Mononuclear cell (primary cell): ENCODE measurements around the gene YY1. TPM values are rescaled to one million over a fixed set of nuclear protein-coding genes. Genes with fewer than 3 reads are reported as not detected.
A peak's percentile ranks its signal among the peaks of the same experiment; 100 is the strongest.
"Not testable (repeated sequence)": the region's sequence is repeated elsewhere in the genome, so short reads cannot be mapped to it uniquely, and the experiment has no call there.

ENCODE experiments used
- H3K27me3 ChIP-seq: 2 replicates; pipeline ENCODE4 v1.6.0; 2011; ENCODE audit warnings: low read length, control low read depth; ENCODE audit not compliant: insufficient read depth
- H3K4me1 ChIP-seq: 2 replicates; pipeline ENCODE4 v1.5.1; 2011; ENCODE audit warnings: mild to moderate bottlenecking, low read length, control low read depth; ENCODE audit not compliant: insufficient read depth
- H3K4me3 ChIP-seq: 2 replicates; pipeline ENCODE4 v1.5.1; 2011; ENCODE audit warnings: mild to moderate bottlenecking, low read length, moderate library complexity
- H3K9me3 ChIP-seq: 2 replicates; pipeline ENCODE4 v1.5.1; 2011; ENCODE audit warnings: low read depth, mild to moderate bottlenecking, control low read depth, low read length
- total RNA-seq: library from RNA; depleted of rRNA; stranded (reverse); fragments of >200 nt; gene quantifications from one replicate; pipeline ENCODE4 v1.2.3, GENCODE V29; 2012

YY1 gene
- total RNA-seq, 1 donor = 80.5 TPM

DNA sequence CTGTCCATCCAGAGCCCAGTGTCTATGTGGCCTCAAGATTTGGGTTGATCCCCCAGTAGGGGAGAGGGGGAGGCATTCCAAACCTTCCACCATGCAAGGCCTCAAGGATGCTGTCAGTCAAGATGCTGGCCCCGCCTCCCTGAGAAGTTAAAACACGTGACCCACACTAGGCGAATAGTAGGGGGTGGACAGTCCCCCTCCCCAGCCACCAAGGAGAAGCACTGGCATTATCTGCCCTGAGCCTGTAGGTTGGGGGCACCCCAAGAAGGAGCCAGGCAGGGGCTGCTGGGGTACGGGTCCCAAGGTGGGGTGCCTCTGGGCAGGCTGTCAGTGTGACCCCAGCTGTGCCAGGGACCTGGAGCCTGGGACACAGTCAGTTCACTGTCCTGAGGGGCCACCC lies 65.0 kb downstream of the YY1 start:
- Histone ChIP-seq H3K4me3 (no peak overlapping the region), H3K9me3 (no peaks in the 10 kb centered on the region), H3K4me1 (peaks cover 29% of the 10 kb centered on the region), H3K27me3 (no peaks in the 10 kb centered on the region)

DNA sequence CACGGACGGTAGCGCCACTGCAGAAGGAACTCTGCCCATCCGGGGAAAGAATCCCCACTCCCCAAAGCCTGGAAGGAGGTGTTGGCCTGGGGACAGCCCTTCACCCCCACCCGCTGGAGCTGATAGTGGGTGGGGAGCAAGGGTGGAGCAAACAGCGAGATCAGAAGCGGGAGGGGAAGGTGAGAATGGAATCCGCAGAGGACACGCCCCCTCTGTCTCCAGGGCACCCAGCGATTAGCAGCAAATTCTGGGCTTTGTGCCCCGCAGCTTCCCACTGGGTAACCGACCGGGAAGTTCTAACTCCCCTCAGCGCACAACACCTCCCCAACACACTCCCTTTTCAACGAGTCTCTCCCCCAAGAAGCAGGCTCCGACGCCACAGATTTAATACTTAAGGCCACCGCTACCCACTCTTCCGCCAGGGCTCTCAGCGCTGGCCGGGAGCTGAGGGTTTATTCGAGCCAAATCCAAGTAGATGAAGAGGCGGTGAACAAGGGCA lies 65.9 kb downstream of the YY1 start:
- H3K9me3 ChIP-seq = no peaks in the 10 kb centered on the region
- peaks cover 29% of the 10 kb centered on the region for H3K4me1 ChIP-seq
- H3K27me3 ChIP-seq = no peaks in the 10 kb centered on the region
- peak overlapping the region; percentile 30 for H3K4me3 ChIP-seq

DNA sequence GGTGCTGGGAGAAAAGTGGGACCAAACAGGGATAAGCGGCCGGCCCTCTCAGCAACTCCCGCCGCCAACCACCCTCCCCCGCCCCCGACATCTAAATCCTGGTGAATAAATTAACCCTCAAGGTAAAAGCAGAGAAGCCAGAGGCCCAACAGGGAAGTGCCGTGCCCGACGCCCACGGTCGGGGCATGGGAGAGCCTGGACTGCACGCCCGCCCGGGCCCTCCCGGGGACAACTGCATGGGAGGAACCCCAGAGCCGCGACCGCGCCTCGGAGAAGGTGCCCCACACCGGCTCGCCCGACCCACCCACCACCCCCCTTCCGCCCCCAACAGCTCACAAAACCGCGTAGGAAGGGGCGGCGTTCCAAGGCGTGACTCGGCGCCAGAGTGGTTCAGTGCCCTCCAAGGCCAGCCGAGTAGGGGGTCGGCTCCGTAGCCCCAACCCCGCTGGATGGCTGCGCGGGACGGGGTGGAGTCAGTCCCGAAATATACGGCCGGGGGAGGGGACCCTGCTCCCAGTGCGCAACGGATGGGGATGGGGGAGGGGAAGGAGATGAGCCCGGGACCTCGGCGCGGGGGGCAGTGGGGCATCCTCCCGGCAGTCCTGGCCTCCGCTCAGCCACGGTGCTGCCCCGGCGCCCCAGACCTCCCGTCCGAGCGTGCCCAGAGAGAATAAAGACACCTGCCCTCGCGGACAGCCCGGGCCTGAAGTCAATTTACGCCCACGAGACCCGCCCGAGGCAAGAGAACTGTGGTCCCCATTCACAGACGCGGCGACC lies 66.6 kb downstream of the YY1 start:
- Histone ChIP-seq H3K9me3 (no peaks in the 10 kb centered on the region), H3K4me1 (peaks cover 29% of the 10 kb centered on the region), H3K27me3 (no peaks in the 10 kb centered on the region), H3K4me3 (peak overlapping the region; percentile 62)

DNA sequence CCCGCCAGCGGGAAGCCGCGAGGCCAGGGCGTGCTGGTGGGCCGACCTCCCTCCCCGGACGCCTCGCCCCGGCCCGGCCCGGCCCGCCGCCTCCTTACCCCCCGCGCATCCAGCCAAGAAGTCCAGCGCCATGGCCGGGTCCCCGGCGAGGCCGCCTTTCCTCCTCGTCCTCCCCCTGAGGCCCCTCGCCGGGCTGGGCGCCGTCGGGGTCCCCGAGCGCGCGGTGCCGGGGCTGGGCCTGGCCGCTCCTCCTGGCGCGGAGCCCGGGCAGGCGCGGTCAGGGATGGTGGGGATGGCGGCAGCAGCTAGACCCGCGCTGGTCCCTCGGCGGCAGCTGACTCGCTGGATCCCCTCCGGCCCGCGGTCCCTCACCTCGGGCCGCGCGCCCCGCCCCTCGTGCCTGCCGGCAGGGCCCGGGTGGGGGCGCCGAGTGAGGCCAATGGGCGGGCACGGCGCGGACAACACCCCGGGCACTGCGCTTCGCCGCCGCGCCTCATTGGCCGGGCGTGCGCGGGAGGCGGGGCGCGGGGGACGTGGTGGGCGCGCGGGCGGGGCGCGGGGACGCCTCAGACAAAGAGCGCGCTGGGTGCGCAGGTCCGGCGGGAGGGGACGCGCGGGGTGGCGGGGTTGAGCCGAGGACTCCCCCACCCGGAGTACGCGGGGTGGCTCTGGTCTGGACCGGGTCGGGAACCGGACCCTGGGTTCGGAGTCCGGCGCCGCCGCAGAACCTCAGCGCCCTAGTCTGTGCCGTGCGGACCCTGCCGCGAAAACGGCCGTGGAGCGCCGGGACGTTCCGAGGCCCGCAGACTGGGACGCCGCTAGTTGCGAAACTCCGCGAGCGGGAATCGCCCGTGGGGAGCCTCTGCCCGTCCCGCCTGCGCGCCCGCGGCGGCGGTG lies 67.4 kb downstream of the YY1 start, which contains the start of gene SLC25A29:
SLC25A29 (minus strand) TSS at position 344 of the 897 bp plus-strand sequence; CDS start at position 132, 212 bp downstream.
- Histone ChIP-seq H3K27me3 (no peaks in the 10 kb centered on the region), H3K4me1 (peaks cover 35% of the 10 kb centered on the region), H3K9me3 (no peaks in the 10 kb centered on the region), H3K4me3 (peak within 1 kb of the TSS; percentile 62)

DNA sequence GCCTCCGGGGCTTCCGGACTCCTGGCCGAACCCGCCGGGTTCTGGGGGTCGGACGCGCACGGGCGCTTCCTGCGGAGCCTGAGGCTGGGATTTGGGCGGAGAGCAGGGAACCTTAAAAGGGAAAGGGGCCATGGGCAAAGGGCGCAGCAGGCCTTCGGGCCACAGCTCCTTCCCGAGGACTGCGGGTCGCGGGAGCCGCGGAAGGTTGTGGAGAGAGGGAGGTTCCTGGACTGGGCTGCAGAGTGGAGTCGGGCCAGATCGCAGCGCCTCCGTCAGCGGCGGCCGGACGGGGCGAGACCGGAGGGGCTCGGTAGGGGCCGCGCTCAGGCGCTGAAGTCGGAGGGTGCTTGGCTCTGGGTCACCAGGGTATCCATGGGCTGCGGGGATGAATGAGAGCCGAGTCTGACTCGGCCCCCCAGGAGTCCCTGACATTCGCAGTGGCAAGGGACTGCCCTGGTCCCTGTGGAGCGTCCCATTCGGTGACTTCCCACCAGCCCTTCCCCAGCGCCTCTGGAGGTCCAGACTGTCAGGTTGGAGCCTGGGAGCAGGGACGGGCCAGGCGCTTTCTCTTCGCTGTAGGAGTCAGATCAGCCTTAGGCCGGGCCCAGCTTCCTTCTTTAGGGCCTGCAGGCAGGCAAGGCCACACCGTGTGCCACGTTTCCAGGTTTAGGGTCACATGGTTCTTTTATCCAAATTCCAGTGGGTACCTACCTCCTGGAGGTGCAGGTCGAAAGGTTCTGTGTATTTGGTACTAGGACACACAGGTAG lies 68.2 kb downstream of the YY1 start:
- Histone ChIP-seq H3K27me3 (no peaks in the 10 kb centered on the region), H3K4me3 (peak overlapping the region; percentile 62), H3K9me3 (no peaks in the 10 kb centered on the region), H3K4me1 (peaks cover 43% of the 10 kb centered on the region)

DNA sequence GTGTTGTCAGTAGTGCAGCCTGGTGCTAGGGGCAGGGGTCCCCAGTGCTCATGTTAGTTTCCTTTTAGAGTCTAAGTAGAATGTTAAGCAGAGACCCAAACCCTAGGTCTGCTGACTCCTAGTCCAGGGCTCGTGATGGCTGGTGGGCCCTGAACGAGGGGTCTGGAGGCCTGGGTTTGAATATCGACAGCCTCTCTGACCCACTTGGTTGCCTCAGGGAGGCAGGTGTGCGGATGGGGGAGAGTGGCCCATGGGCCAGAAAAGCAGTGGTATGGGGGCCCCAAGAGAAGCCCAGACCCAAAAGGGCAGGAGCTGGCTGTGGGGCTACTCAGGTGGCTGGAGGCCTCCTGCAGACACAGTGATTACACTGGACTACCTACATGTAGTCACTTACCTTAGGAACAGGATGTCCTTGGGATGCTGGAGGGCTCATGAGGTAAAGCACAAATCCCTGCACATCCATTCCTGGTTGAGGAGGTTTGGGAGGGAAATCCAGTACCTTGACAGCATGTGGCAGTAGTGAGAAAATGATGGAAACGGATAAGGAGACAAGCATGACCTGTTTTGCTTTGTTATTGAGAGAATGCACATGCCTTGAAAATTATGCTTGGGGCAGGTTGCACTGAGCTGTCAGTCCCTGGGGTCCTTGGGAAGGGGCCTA lies 69.0 kb downstream of the YY1 start:
- Histone ChIP-seq H3K27me3 (no peaks in the 10 kb centered on the region), H3K4me3 (no peak overlapping the region), H3K4me1 (peaks cover 50% of the 10 kb centered on the region), H3K9me3 (no peaks in the 10 kb centered on the region)

DNA sequence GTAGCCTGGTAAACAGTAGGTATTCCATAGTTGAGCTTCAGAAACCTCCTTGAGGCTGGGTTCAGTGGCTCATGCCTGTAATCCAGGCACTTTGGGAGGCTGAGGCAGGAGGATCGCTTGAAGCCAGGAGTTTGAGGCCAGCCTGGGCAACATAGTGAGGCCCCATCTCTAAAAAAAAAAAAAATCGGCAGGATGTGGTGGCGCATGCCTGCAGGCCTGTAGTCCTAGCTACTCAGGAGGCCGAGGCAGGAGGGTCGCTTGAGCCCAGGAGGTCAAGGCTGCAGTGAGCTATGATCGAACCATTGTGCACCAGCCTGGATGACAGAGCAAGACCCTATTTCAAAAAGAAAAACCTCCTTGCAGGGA lies 69.5 kb downstream of the YY1 start:
- peaks cover 52% of the 10 kb centered on the region for H3K4me1 ChIP-seq
- H3K4me3 ChIP-seq, H3K9me3 ChIP-seq, H3K27me3 ChIP-seq: not testable (repeated sequence)

DNA sequence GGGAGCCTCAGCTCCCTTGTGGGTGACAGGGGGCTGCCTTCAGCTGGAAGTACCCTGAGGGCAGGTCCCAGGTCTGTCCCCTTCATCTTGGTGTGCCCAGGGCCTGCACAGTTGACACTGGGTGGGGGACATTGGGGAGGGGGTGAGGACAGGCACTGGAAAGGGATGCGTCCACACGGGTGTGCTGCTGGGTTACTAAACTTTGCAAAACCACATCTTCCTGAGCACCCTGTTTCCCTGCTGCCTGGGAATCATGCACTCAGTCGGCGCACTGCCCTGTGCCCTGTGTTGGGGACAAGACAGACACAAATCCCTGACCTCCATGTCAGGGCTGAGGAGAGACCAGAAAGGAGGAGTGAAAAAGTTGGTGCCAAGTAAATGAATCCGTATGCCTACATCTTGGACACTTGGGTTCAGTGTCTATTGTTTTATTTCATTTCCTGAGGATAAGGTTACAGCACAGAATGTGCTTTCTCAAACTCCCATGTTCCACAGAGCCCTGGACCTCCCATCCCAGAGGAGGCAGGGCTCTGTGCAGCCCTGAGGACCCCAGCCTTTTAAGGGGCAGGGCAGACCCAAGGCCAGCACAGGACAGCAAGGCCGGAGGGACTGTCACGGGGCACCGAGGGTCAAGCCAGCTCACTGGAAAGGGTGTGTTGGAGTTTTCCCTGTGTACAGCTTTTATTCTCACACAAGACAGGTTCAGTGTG lies 70.2 kb downstream of the YY1 start:
- Histone ChIP-seq H3K4me3 (no peak overlapping the region), H3K27me3 (no peaks in the 10 kb centered on the region), H3K4me1 (peaks cover 52% of the 10 kb centered on the region), H3K9me3 (no peaks in the 10 kb centered on the region)

DNA sequence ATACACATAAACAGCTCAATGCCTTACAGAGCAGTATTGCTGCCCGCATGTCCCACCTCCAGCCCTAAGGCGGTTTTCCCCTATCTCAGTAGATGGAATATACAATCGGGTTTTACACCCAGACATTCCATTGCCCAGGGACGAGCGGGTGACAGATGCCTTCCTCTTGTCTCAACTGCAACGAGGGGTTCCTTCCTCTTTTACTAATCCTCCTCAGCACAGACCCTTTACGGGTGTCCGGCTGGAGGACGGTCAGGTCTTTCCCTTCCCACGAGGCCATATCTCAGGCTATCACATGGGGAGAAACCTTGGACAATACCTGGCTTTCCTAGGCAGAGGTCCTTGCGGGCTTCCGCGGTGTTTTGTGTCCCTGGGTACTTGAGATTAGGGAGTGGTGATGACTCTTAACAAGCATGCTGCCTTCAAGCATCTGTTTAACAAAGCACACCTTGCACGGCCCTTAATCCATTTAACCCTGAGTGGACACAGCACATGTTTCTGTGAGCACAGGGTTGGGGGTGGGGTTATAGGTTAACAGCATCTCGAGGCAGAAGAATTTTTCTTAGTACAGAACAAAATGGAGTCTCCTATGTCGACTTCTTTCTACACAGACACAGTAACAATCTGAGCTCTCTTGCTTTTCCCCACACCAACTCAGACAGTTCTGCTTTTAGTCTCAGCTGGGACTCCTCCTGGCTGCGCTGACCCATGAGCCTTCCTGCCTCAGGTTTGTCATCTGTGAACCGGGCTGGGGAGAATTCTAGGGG lies 73.3 kb downstream of the YY1 start:
- not testable (repeated sequence) for H3K9me3 ChIP-seq, H3K4me3 ChIP-seq, H3K27me3 ChIP-seq
- peaks cover 33% of the 10 kb centered on the region for H3K4me1 ChIP-seq

DNA sequence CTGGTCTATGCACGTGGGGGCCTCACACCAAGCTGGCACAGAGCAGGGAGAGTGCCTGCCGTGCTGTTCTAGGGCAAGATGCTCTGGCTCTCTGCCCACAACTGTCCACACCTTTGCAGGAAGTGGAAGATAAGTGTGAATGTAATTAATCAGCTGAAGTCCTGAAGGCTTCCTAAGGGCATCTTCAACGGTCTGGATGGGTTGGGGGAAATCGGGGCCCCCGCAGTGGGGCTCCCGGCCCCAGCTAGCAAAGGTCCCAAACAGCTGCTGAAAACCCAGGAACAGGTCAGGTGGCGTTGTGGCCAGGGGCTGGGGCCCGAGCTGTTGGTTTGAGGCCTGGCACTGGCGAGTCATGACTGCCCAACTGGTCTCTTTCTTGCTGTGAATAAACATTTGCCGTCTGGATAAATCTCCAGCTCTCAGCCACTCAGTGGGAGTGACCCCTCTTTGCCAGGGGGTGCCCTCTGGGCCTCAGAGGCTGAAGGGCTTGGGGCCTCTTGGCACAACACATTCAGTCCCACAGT lies 74.0 kb downstream of the YY1 start:
- no peaks in the 10 kb centered on the region for H3K27me3 ChIP-seq
- peaks cover 33% of the 10 kb centered on the region for H3K4me1 ChIP-seq
- no peak overlapping the region for H3K4me3 ChIP-seq
- H3K9me3 ChIP-seq = no peaks in the 10 kb centered on the region

DNA sequence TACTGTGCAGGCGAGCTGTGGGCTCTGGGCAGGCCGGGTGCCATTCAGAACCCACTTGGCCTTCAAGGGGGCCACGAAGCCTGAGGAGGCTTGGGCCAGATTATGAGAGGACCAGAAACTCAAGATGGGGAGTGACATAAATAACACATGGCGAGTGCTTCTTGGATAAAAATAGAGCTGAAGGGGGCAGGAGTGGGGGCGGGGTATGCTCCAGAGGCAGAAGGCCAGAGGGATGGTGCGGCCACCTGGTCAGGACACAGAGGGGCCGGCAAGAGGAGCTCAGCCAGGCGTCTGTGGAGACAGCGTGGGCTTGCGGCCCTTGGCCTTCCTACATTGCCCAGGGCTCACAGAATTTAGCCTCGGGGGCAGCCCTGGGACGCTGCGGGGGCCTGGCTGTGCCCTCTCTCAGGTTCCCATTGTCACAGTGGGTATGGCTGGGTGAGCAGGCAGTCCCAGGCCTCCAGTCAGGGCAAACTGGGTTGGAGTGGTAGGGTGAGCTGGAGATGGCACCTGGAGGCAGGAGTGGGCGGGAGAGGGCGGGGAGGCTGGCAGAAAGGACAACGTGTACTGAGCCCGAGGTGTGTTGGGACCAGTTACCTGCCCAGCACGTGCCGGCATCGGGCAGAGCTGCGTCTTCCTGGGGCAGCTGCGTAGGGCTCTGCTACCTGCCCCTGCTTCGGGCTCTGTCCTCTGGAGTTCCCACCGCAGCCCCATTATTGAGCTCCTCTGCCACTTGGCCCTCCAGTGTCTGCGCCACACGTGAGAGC lies 74.7 kb downstream of the YY1 start:
- H3K4me3 ChIP-seq = no peak overlapping the region
- no peaks in the 10 kb centered on the region for H3K9me3 ChIP-seq
- no peaks in the 10 kb centered on the region for H3K27me3 ChIP-seq
- H3K4me1 ChIP-seq = peaks cover 37% of the 10 kb centered on the region

DNA sequence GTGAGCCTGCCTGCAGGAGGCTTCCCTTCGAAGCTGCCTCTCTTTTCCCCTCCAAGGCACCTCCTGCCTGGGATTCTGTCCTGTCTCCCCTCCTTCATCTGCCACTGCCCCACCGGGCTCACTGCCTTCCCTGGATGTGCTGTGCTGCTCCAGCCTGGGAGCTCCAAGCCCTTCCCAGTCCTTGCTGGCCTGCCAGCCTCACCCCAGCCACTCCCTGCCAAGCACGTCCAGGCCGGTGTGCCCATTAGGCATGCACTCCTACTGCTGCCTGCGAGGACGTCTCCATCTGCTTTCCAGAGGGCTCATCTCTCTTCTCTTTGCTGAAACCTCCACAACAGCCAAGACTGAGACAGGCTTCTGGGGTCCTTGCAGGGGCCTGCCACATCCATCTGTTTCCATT lies 75.8 kb downstream of the YY1 start:
- no peaks in the 10 kb centered on the region for H3K9me3 ChIP-seq
- no peak overlapping the region for H3K4me3 ChIP-seq
- H3K4me1 ChIP-seq = peaks cover 37% of the 10 kb centered on the region
- no peaks in the 10 kb centered on the region for H3K27me3 ChIP-seq

DNA sequence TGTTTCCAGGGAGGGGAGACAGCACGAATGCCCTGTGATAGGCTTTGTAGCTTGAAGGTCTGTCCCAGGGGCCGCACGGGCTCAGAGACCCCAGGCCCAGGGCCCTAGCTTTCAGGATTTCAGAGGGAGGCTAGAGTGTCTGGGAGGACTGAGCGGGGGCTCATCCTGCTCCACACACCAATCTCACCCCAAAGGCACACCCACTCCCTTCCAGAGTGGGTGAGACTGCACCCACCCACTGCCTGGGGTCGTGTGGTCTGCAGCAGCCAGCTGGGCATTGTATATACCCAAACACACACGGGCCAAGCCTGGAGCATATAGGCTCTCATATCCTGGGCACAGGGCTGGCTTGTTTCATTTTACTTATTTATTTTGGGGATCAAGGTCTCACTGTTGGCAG lies 78.4 kb downstream of the YY1 start:
- Histone ChIP-seq H3K4me1 (peaks cover 20% of the 10 kb centered on the region), H3K4me3 (no peak overlapping the region), H3K9me3 (no peaks in the 10 kb centered on the region), H3K27me3 (no peaks in the 10 kb centered on the region)
